Endodermal cell (in vitro differentiated cells): ENCODE measurements around the gene ADGRF4. TPM values are rescaled to one million over a fixed set of nuclear protein-coding genes. Genes with fewer than 3 reads are reported as not detected.

ENCODE experiments used
- DNase-seq: peaks from one replicate; pipeline ENCODE4 v3.0.0-alpha.2; 2017
- H3K27ac ChIP-seq: 2 replicates; pipeline ENCODE4 v1.5.1; 2013; ENCODE audit warnings: mild to moderate bottlenecking, low read depth, low read length, moderate library complexity
- H3K27me3 ChIP-seq: 2 replicates; pipeline ENCODE4 v1.6.1; 2013; ENCODE audit warnings: mild to moderate bottlenecking, low read length, moderate library complexity; ENCODE audit not compliant: insufficient read depth, control insufficient read depth, poor library complexity, severe bottlenecking
- H3K36me3 ChIP-seq: 2 replicates; pipeline ENCODE4 v1.7.0; 2013; ENCODE audit warnings: mild to moderate bottlenecking, low read length, moderate library complexity; ENCODE audit not compliant: control insufficient read depth, insufficient read depth
- H3K4me1 ChIP-seq: one replicate; pipeline ENCODE4 v1.7.0; 2013; ENCODE audit warnings: low read length; ENCODE audit not compliant: control insufficient read depth, insufficient read depth
- H3K4me3 ChIP-seq: 2 replicates; pipeline ENCODE4 v1.5.1; 2013; ENCODE audit warnings: mild to moderate bottlenecking, low read length, moderate library complexity
- H3K9ac ChIP-seq: 2 replicates; pipeline ENCODE4 v1.6.1; 2013; ENCODE audit warnings: mild to moderate bottlenecking, low read length, moderate library complexity; ENCODE audit not compliant: poor library complexity, severe bottlenecking; ENCODE audit errors: extremely low read depth
- H3K9me3 ChIP-seq: 2 replicates; pipeline ENCODE4 v1.6.1; 2013; ENCODE audit warnings: mild to moderate bottlenecking, low read length, moderate library complexity; ENCODE audit not compliant: control insufficient read depth
- H3K27ac Mint-ChIP-seq: 2 replicates; pipeline ENCODE4 v1.8.0; 2020; ENCODE audit warnings: mixed read lengths
- H3K27me3 Mint-ChIP-seq: 2 replicates; pipeline ENCODE4 v1.8.0; 2021; ENCODE audit warnings: mild to moderate bottlenecking, mixed read lengths; ENCODE audit not compliant: insufficient read depth
- H3K36me3 Mint-ChIP-seq: 2 replicates; pipeline ENCODE4 v1.8.0; 2020; ENCODE audit warnings: low read depth, mixed read lengths
- H3K4me1 Mint-ChIP-seq: 2 replicates; pipeline ENCODE4 v1.8.0; 2020; ENCODE audit warnings: mixed read lengths
- H3K4me3 Mint-ChIP-seq: 2 replicates; pipeline ENCODE4 v1.8.0; 2020; ENCODE audit warnings: mild to moderate bottlenecking, moderate library complexity, mixed read lengths
- H3K9me3 Mint-ChIP-seq: 2 replicates; pipeline ENCODE4 v1.8.0; 2020; ENCODE audit warnings: mild to moderate bottlenecking, mixed read lengths
- WGBS, 2 experiments: methylation state at CpG; one replicate each; pipeline versions ENCODE4 v1.1.5 to v1.1.7; 2013; ENCODE audit warnings: missing lambda C conversion rate in 2 of 2, mixed read lengths in 1 of 2; ENCODE audit not compliant: insufficient coverage in 1 of 2, insufficient read length in 1 of 2; 5-methylcytosine and 5-hydroxymethylcytosine counted together
- total RNA-seq, 2 donors: library from RNA; stranded (reverse); fragmentation: NEBNext Ultra II Directional in 1 of 2; extraction: Animal tissue kit (Norgen Biotek cat#: 25700) in 1 of 2; gene quantifications; 2 replicates in 1 of 2; 3 replicates in 1 of 2; pipeline ENCODE4 v1.2.1, GENCODE V29; 2021
- TF ChIP-seq, protein P1 (sequence below): fragments of 200-600 bp; sonication (generic); conservative IDR thresholded peaks from 2 replicates; pipeline ENCODE4 v1.5.0; 2021; ENCODE audit warnings: antibody characterized with exemption, mild to moderate bottlenecking

The ADGRF4 gene
- total RNA-seq, 2 donors from 2014 or later: 0.18 to 1.3 TPM

DNA sequence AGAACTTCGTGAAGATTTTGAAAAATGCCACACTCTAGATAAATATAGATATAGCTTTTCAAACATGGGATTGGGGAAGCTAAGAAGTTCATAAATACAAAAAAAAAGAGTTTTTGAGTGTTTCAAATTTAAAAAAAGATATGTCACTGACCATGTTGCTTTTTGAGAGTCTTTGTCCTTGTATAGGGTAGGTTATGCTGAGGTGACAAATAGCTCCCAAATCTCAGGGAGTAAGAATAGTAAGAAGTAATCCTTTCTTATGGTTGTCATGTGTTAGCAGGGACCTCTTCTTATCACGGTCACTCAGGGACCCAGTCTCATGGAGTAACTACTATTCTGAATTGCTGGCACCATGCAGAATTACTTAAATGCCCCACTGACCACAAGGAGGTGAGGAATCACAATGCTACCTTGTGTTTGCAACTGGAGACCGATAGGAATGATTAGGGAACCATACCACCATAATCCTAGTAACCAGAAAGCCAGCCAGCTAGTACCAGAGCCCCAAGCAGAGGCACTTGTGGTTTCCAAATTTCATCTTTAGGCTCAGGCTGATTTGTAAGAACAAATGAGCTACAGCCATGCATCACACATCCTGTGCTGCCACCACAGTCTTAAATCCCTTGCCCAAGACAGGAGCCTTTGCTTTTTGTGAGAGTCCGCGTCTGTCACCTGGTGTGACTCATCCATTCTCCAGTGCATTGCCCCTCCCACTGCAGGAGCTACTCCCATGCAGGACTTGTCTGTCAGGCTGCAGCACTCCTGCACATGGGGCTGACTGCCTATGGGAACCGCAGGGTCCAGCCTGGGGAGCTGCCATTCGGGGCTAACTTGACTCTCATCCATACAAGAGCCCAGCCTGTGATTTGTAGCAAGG lies 42.4 kb upstream of the ADGRF4 start:
- H3K9me3 Mint-ChIP-seq: peaks cover 6% of the 10 kb centered on the region
- H3K27me3 ChIP-seq: no peaks in the 10 kb centered on the region
- peaks cover 15% of the 10 kb centered on the region for H3K36me3 ChIP-seq
- peak overlapping the region; percentile 82 for H3K9ac ChIP-seq
- H3K27ac ChIP-seq: peak overlapping the region; percentile 46
- H3K36me3 Mint-ChIP-seq: no peaks in the 10 kb centered on the region
- TF ChIP-seq, protein P1, sequence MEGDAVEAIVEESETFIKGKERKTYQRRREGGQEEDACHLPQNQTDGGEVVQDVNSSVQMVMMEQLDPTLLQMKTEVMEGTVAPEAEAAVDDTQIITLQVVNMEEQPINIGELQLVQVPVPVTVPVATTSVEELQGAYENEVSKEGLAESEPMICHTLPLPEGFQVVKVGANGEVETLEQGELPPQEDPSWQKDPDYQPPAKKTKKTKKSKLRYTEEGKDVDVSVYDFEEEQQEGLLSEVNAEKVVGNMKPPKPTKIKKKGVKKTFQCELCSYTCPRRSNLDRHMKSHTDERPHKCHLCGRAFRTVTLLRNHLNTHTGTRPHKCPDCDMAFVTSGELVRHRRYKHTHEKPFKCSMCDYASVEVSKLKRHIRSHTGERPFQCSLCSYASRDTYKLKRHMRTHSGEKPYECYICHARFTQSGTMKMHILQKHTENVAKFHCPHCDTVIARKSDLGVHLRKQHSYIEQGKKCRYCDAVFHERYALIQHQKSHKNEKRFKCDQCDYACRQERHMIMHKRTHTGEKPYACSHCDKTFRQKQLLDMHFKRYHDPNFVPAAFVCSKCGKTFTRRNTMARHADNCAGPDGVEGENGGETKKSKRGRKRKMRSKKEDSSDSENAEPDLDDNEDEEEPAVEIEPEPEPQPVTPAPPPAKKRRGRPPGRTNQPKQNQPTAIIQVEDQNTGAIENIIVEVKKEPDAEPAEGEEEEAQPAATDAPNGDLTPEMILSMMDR: peak; percentile 27
- peak overlapping the region; percentile 91 for H3K4me3 ChIP-seq
- DNase-seq: peak; percentile 97
- WGBS, 2 experiments: 38 to 45% methylated on average over 2 to 7 of the region's 7 CpGs
- H3K27me3 Mint-ChIP-seq: no peaks in the 10 kb centered on the region
- peaks cover 9% of the 10 kb centered on the region for H3K4me1 ChIP-seq
- peaks cover 15% of the 10 kb centered on the region for H3K9me3 ChIP-seq
- peak overlapping the region; percentile 84 for H3K27ac Mint-ChIP-seq
- peaks cover 25% of the 10 kb centered on the region for H3K4me1 Mint-ChIP-seq
- H3K4me3 Mint-ChIP-seq: peak overlapping the region; percentile 53

DNA sequence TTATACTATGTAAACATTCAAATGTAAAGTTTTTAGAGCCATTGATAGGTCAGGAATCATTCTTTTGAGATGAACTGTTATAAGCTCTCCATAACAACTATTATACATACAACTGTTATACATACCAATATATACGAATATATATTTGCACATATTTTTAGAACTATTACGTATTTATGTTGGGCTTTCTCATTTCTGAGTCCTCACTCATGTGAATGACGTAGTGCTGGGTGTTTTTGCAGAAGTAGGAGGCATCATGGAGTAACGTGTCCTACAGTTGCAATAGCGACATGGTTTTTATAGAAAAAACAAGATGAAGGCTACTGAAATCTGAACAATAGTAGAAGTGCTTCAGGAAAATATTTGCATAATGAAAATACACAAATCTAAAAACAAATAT lies 36.4 kb upstream of the ADGRF4 start:
- Mint-ChIP-seq H3K4me1 (peaks cover 29% of the 10 kb centered on the region), H3K9me3 (no peaks in the 10 kb centered on the region), H3K4me3 (no peak overlapping the region), H3K36me3 (peaks cover 15% of the 10 kb centered on the region), H3K27ac (no peak overlapping the region), H3K27me3 (no peaks in the 10 kb centered on the region)
- Histone ChIP-seq H3K4me1 (peaks cover 9% of the 10 kb centered on the region), H3K9ac (no peak overlapping the region), H3K4me3 (no peak overlapping the region), H3K9me3 (no peaks in the 10 kb centered on the region), H3K36me3 (peaks cover 64% of the 10 kb centered on the region), H3K27me3 (no peaks in the 10 kb centered on the region), H3K27ac (no peak overlapping the region)
- DNase-seq: no peak
- 78% methylated on average over 5 of the region's 5 CpGs; no CpG with 5 or more reads in 1 of the 2 experiments for WGBS, 2 experiments
- TF ChIP-seq, protein P1: no peak

DNA sequence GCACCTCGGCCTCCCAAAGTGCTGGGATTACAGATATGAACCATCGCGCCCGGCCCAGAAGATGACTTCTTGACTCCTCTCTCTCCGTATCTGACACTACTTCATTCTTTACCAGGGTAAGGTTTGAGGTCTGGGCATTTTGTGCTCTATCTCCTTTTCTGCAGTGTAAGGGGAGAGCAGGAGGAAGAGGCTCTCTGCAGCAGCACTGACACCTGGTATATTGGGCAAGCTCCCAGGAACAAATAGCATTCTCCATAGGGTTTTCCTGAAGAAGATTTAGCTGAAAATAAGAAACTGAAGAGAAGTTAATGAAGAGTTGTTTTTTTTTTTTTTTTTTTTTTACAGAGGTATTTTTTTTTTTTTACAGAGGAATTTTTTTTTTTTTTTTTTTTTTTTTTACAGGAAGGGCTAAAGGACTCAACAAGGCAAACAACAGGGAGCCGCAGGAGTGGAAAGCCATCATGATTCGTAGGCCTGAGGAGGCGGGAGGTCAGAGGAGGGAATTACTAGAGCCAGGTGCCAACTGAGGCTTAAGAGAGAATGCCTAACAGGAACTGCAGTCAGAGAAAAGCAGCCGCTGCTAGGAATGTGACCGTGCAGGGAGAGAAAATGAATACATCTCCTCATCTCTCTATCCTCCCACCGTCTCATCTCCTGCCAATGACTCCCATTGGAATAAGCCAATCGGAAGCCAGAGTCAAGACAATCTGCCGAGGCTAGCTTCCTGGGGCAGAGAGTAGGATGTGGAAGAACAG lies 34.7 kb upstream of the ADGRF4 start:
- Histone ChIP-seq H3K9ac (no peak overlapping the region), H3K4me1 (peaks cover 9% of the 10 kb centered on the region), H3K9me3 (no peaks in the 10 kb centered on the region), H3K36me3 (peaks cover 76% of the 10 kb centered on the region), H3K27ac (no peak overlapping the region), H3K4me3 (no peak overlapping the region), H3K27me3 (no peaks in the 10 kb centered on the region)
- TF ChIP-seq, protein P1: no peak
- Mint-ChIP-seq H3K4me1 (peaks cover 38% of the 10 kb centered on the region), H3K4me3 (no peak overlapping the region), H3K9me3 (no peaks in the 10 kb centered on the region), H3K27ac (peak overlapping the region; percentile 83), H3K27me3 (no peaks in the 10 kb centered on the region), H3K36me3 (peaks cover 15% of the 10 kb centered on the region)
- WGBS, 2 experiments: 59 to 76% methylated on average over 5 to 12 of the region's 13 CpGs
- DNase-seq: peak; percentile 86
